ENCODE data around the gene MACROD2. TPM values are rescaled to one million over a fixed set of nuclear protein-coding genes. Genes with fewer than 3 reads are reported as not detected.

The MACROD2 gene
- total RNA-seq, 1 donor: 1.7 TPM

- Histone ChIP-seq H3K4me3 (ENCODE audit: low read length) (no peak overlapping the region), H3K4me1 (ENCODE audit: insufficient read depth, low read length) (no peaks in the 10 kb centered on the region), H3K9me3 (ENCODE audit: low read depth, low read length) (no peaks in the 10 kb centered on the region), H3K27me3 (ENCODE audit: insufficient read depth, low read length) (no peaks in the 10 kb centered on the region)
These were observed 1302.0 kb downstream of the MACROD2 start for GRCh38 chr20:15297059-15297875.

DNA sequence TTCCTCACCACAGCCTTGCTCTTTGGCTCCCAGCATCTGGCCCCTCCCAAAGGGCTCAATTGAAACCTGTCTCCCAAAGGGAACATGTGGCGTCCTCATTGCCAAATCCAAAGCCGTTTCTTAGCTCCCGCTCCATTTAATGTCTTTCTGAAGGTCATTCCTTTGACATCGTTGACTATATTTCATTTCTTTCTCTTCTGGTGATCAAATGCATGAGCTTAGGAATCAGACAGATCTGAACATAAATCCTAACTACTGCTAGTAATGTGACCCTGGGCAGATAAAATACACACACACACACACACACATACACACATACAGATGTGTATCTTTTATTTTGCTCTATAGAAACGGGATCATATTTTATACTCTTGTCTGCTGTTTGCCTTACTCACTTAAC lies 1306.8 kb downstream of the MACROD2 start:
- Histone ChIP-seq H3K4me1 (ENCODE audit: insufficient read depth, low read length) (no peaks in the 10 kb centered on the region), H3K27me3 (ENCODE audit: insufficient read depth, low read length) (no peaks in the 10 kb centered on the region), H3K9me3 (ENCODE audit: low read depth, low read length) (no peaks in the 10 kb centered on the region), H3K4me3 (ENCODE audit: low read length) (no peak overlapping the region)

GRCh38 chr20:15310361-15310760 lies 1315.0 kb downstream of the MACROD2 start:
- no peak overlapping the region for H3K4me3 ChIP-seq (ENCODE audit: low read length)

DNA sequence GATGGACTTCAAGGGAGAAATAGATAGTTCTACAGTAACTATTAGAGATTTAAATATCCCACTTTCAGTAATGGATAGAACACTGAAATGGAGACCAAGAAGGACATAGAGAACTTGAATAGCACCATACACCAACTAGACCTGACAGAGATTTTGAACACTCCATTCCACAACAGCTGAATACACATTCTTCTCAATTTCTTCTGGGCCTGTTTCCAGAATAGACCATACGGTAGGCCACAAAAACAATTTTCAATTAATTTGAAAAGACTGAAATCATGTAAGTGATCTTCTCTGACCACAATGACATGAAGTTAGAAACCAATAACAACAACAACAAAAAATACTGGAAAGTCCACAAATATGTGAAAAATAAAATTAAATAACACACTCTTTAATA lies 1321.2 kb downstream of the MACROD2 start:
- Histone ChIP-seq H3K4me1 (ENCODE audit: insufficient read depth, low read length) (peaks cover 3% of the 10 kb centered on the region), H3K9me3 (ENCODE audit: low read depth, low read length) (peaks cover 6% of the 10 kb centered on the region), H3K27me3 (ENCODE audit: insufficient read depth, low read length) (no peaks in the 10 kb centered on the region), H3K4me3 (ENCODE audit: low read length) (no peak overlapping the region)

More at GRCh38 chr20:15310361-15310760, 1315.0 kb downstream of the MACROD2 start:
- no peaks in the 10 kb centered on the region for H3K27me3 ChIP-seq (ENCODE audit: insufficient read depth, low read length)
- H3K9me3 ChIP-seq (ENCODE audit: low read depth, low read length): peaks cover 17% of the 10 kb centered on the region
- H3K4me1 ChIP-seq (ENCODE audit: insufficient read depth, low read length): peaks cover 3% of the 10 kb centered on the region

GRCh38 chr20:15317546-15318232 lies 1322.4 kb downstream of the MACROD2 start:
- Histone ChIP-seq H3K9me3 (ENCODE audit: low read depth, low read length) (peaks cover 6% of the 10 kb centered on the region), H3K27me3 (ENCODE audit: insufficient read depth, low read length) (no peaks in the 10 kb centered on the region), H3K4me3 (ENCODE audit: low read length) (no peak overlapping the region), H3K4me1 (ENCODE audit: insufficient read depth, low read length) (peaks cover 3% of the 10 kb centered on the region)

DNA sequence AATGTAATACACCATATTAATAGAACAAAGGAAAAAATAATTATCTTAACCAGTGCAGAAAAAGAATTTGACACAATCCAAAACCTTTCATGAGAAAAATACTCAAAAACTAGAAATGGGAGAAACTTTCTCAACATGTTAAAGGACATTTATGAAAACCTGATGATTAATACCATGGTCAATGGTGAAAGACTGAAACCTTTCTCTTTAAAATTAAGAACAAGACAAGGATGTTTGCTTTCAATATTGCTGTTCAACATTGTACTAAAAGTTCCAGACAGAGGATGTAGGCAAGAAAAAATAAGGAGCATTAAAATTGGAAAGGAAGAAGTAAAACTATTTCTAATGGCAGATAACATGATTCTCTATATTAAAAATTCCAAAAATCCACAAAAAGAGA lies 1323.4 kb downstream of the MACROD2 start:
- H3K4me1 ChIP-seq (ENCODE audit: insufficient read depth, low read length): peaks cover 3% of the 10 kb centered on the region
- peaks cover 6% of the 10 kb centered on the region for H3K9me3 ChIP-seq (ENCODE audit: low read depth, low read length)
- H3K4me3 ChIP-seq (ENCODE audit: low read length): no peak overlapping the region
- no peaks in the 10 kb centered on the region for H3K27me3 ChIP-seq (ENCODE audit: insufficient read depth, low read length)

DNA sequence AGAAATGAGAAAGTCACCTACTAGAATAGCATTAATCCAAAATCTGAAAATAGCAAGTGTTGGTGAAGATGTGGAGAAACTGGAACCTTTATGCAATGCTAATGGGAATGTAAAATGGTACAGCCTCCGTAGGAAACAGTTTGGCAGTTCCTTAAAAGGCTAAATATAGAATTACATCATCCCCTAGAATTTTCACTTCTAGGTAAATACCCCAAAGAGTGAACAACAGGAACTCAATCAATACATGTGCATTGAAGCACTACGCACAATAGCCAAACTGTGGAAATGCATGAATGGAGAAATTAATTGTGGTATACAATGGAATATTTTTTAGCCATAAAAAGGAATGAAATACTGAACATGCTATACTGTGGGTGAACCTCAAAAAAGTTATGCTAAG lies 1324.1 kb downstream of the MACROD2 start:
- no peak overlapping the region for H3K4me3 ChIP-seq (ENCODE audit: low read length)
- H3K9me3 ChIP-seq (ENCODE audit: low read depth, low read length): peaks cover 6% of the 10 kb centered on the region
- H3K4me1 ChIP-seq (ENCODE audit: insufficient read depth, low read length): peaks cover 3% of the 10 kb centered on the region
- no peaks in the 10 kb centered on the region for H3K27me3 ChIP-seq (ENCODE audit: insufficient read depth, low read length)

- no peak overlapping the region for H3K4me3 ChIP-seq (ENCODE audit: low read length)
- H3K9me3 ChIP-seq (ENCODE audit: low read depth, low read length): no peaks in the 10 kb centered on the region
- peaks cover 3% of the 10 kb centered on the region for H3K4me1 ChIP-seq (ENCODE audit: insufficient read depth, low read length)
- no peaks in the 10 kb centered on the region for H3K27me3 ChIP-seq (ENCODE audit: insufficient read depth, low read length)
These were observed 1325.6 kb downstream of the MACROD2 start for GRCh38 chr20:15320941-15321340.

DNA sequence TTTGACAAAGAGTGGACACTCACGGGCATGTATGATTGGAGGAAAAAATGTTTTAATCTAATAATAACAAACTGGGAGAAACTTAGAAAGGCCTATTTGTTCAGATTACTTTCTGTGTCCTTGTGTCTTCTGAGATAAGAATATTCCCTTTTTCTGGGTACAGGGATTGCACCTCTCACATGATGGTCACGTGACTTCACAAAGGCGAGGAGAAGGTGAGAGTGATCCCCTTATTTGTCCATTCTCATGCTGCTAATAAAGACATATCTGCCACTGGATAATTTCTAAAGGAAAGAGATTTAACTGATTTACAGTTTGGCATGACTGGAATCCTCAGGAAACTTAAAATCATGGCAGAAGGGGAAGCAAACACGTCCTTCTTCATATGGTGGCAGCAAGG lies 1331.8 kb downstream of the MACROD2 start:
- H3K27me3 ChIP-seq (ENCODE audit: insufficient read depth, low read length): no peaks in the 10 kb centered on the region
- H3K4me3 ChIP-seq (ENCODE audit: low read length): no peak overlapping the region
- H3K4me1 ChIP-seq (ENCODE audit: insufficient read depth, low read length): no peaks in the 10 kb centered on the region
- H3K9me3 ChIP-seq (ENCODE audit: low read depth, low read length): no peaks in the 10 kb centered on the region

GRCh38 chr20:15328084-15328483 lies 1332.8 kb downstream of the MACROD2 start:
- Histone ChIP-seq H3K9me3 (ENCODE audit: low read depth, low read length) (no peaks in the 10 kb centered on the region), H3K4me1 (ENCODE audit: insufficient read depth, low read length) (no peaks in the 10 kb centered on the region), H3K4me3 (ENCODE audit: low read length) (no peak overlapping the region), H3K27me3 (ENCODE audit: insufficient read depth, low read length) (no peaks in the 10 kb centered on the region)

- Histone ChIP-seq H3K27me3 (ENCODE audit: insufficient read depth, low read length) (no peaks in the 10 kb centered on the region), H3K4me3 (ENCODE audit: low read length) (no peak overlapping the region), H3K9me3 (ENCODE audit: low read depth, low read length) (no peaks in the 10 kb centered on the region), H3K4me1 (ENCODE audit: insufficient read depth, low read length) (no peaks in the 10 kb centered on the region)
These were observed 1337.4 kb downstream of the MACROD2 start for GRCh38 chr20:15332711-15333160.

GRCh38 chr20:15333170-15333569 lies 1337.9 kb downstream of the MACROD2 start:
- Histone ChIP-seq H3K27me3 (ENCODE audit: insufficient read depth, low read length) (no peaks in the 10 kb centered on the region), H3K9me3 (ENCODE audit: low read depth, low read length) (no peaks in the 10 kb centered on the region), H3K4me3 (ENCODE audit: low read length) (no peak overlapping the region), H3K4me1 (ENCODE audit: insufficient read depth, low read length) (no peaks in the 10 kb centered on the region)

DNA sequence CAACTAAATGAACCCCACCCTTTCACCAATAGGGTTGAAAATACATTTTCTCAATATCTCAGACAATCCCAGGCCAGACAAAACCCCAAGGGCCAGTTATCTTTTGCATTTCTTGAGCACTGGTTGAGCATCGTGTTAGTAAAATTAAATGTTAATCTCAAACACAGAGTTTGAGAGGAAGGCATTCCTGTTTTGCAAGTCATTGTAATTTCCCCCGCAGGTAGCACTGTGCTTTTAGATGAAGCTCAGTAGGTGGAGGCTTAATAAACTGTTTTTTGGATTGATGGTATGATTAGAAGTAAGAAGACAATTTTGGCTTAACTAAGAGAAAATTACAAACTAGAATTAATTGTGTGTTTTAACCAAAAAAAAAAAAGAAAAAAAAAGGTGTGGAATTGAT lies 1340.7 kb downstream of the MACROD2 start:
- no peak overlapping the region for H3K4me3 ChIP-seq (ENCODE audit: low read length)
- no peaks in the 10 kb centered on the region for H3K4me1 ChIP-seq (ENCODE audit: insufficient read depth, low read length)
- H3K9me3 ChIP-seq (ENCODE audit: low read depth, low read length): no peaks in the 10 kb centered on the region
- no peaks in the 10 kb centered on the region for H3K27me3 ChIP-seq (ENCODE audit: insufficient read depth, low read length)

DNA sequence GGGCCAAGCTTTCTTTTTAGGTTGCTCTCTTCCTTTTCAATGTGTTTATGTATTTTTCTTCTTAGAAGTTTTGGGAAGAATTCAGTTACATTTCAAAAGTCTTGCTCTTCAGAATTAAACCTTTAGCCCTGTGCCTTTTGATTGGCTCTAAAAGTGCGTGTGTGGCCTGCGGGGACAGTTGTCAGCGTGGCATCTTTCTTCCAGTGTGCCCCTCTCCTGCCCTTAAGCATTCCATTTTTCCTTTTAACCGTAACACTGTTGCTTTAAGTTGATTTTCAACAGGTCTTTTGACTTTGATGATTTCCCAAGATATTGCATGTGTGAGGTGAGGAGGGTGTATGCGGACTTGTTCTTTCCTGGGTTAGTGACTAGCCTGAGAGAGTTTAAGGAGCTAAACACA lies 1341.2 kb downstream of the MACROD2 start:
- no peaks in the 10 kb centered on the region for H3K4me1 ChIP-seq (ENCODE audit: insufficient read depth, low read length)
- H3K9me3 ChIP-seq (ENCODE audit: low read depth, low read length): no peaks in the 10 kb centered on the region
- H3K27me3 ChIP-seq (ENCODE audit: insufficient read depth, low read length): no peaks in the 10 kb centered on the region
- H3K4me3 ChIP-seq (ENCODE audit: low read length): no peak overlapping the region

GRCh38 chr20:15339264-15339663 lies 1343.9 kb downstream of the MACROD2 start:
- H3K4me3 ChIP-seq (ENCODE audit: low read length): no peak overlapping the region
- no peaks in the 10 kb centered on the region for H3K9me3 ChIP-seq (ENCODE audit: low read depth, low read length)
- no peaks in the 10 kb centered on the region for H3K27me3 ChIP-seq (ENCODE audit: insufficient read depth, low read length)

More at GRCh38 chr20:15339264-15339663, 1343.9 kb downstream of the MACROD2 start:
- H3K4me1 ChIP-seq (ENCODE audit: insufficient read depth, low read length): no peaks in the 10 kb centered on the region
